ENCODE data around the gene MBD3L2B. TPM values are rescaled to one million over a fixed set of nuclear protein-coding genes. Genes with fewer than 3 reads are reported as not detected.

MBD3L2B gene
- total RNA-seq, 2 donors from 2014 or later = not detected

- Mint-ChIP-seq H3K4me3 (no peak overlapping the region), H3K36me3 (ENCODE audit: low read depth) (no peaks in the 10 kb centered on the region), H3K27me3 (no peaks in the 10 kb centered on the region), H3K27ac (no peak overlapping the region), H3K4me1 (no peaks in the 10 kb centered on the region)
- ATAC-seq = no peak
- H3K9me3 ChIP-seq (ENCODE audit: control insufficient read depth, low read length, poor library complexity, severe bottlenecking) = no peaks in the 10 kb centered on the region
- DNase-seq = no peak
These were observed 51.7 kb downstream of the MBD3L2B start for GRCh38 chr19:6969490-6969889.

Other genes with a start within 250 kb of the MBD3L2B start
- 10 to 100 TPM; 83.0 to 92.0 TPM for gene VAV1, start 248.7 kb downstream of the MBD3L2B start, total RNA-seq
- gene ADGRE1, start 133.9 kb downstream of the MBD3L2B start, total RNA-seq = 1 to 10 TPM; 3.6 to 6.6 TPM
- gene MBD3L5, start 9.1 kb upstream of the MBD3L2B start, total RNA-seq = not detected
- gene MBD3L4, start 18.7 kb upstream of the MBD3L2B start, total RNA-seq = not detected
- not detected for gene MBD3L2, start 27.9 kb upstream of the MBD3L2B start, total RNA-seq
- not detected for gene MBD3L3, start 37.2 kb upstream of the MBD3L2B start, total RNA-seq
- 10 to 100 TPM in 1 of 2 donors, 1 to 10 TPM in 1; 9.4 to 11.2 TPM for gene ZNF557, start 48.3 kb upstream of the MBD3L2B start, total RNA-seq

Measured in T-helper 17 cell (primary cell).